Kidney epithelial cell (primary cell): Measurements from ENCODE around the gene BCL2L2. TPM values are rescaled to one million over a fixed set of nuclear protein-coding genes. Genes with fewer than 3 reads are reported as not detected.

Experiments
- DNase-seq: peaks from one replicate; pipeline ENCODE4 v3.0.0-alpha.2; 2010; ENCODE audit warnings: low read depth
- H3K27me3 ChIP-seq: 2 replicates; pipeline ENCODE4 v1.6.0; 2011; ENCODE audit warnings: low read length; ENCODE audit not compliant: control insufficient read depth, insufficient read depth
- H3K36me3 ChIP-seq: 2 replicates; pipeline ENCODE4 v1.5.1; 2011; ENCODE audit warnings: low read length; ENCODE audit not compliant: control insufficient read depth, insufficient read depth
- H3K4me3 ChIP-seq: 2 replicates; pipeline ENCODE4 v1.5.1; 2011; ENCODE audit warnings: low read depth, mild to moderate bottlenecking, control low read depth, low read length
- CTCF ChIP-seq: IDR thresholded peaks from 2 replicates; pipeline ENCODE4 v1.5.1; 2011; ENCODE audit warnings: mild to moderate bottlenecking, moderate library complexity, low read length, control low read depth, inconsistent platforms; ENCODE audit not compliant: insufficient read depth, poor library complexity, severe bottlenecking
- total RNA-seq: library from RNA; depleted of rRNA; stranded (reverse); fragments of >200 nt; gene quantifications from 2 replicates; pipeline ENCODE4 v1.2.3, GENCODE V29; 2015

The BCL2L2 gene
- total RNA-seq, 1 donor from 2014 or later = 16.2 TPM

- peaks cover 3% of the 10 kb centered on the region for H3K27me3 ChIP-seq
- H3K36me3 ChIP-seq = no peaks in the 10 kb centered on the region
- no peak for TF ChIP-seq CTCF
- DNase-seq = no peak
- H3K4me3 ChIP-seq = no peak overlapping the region
These were observed 53.9 kb downstream of the BCL2L2 start for GRCh38 chr14:23360496-23360895.

- peaks cover 6% of the 10 kb centered on the region for H3K27me3 ChIP-seq
- DNase-seq = no peak
These were observed 54.7 kb downstream of the BCL2L2 start for GRCh38 chr14:23361320-23361719.

More at GRCh38 chr14:23361320-23361719, 54.7 kb downstream of the BCL2L2 start:
- no peak overlapping the region for H3K4me3 ChIP-seq
- H3K36me3 ChIP-seq = no peaks in the 10 kb centered on the region
- TF ChIP-seq CTCF = no peak

Other genes starting within 250 kb of the BCL2L2 start
- 5.9 and 7.0 TPM in 2 replicates for gene CDH24, start 249.3 kb upstream of the BCL2L2 start, total RNA-seq
- gene ACIN1, start 211.7 kb upstream of the BCL2L2 start, total RNA-seq = 72.6 and 83.4 TPM in 2 replicates
- 27.5 and 33.3 TPM in 2 replicates for gene C14orf119, start 211.3 kb upstream of the BCL2L2 start, total RNA-seq
- not detected in 2 replicates for gene CIROP, start 201.8 kb upstream of the BCL2L2 start, total RNA-seq
- not detected in 2 replicates for gene CEBPE, start 187.6 kb upstream of the BCL2L2 start, total RNA-seq
- gene SLC7A8, start 123.2 kb upstream of the BCL2L2 start, total RNA-seq = 2.3 and 3.5 TPM in 2 replicates
- gene RNF212B, start 68.9 kb upstream of the BCL2L2 start, total RNA-seq = not detected in 2 replicates
- gene HOMEZ, start 20.7 kb upstream of the BCL2L2 start, total RNA-seq = 11.9 and 24.3 TPM in 2 replicates
- gene PPP1R3E, start 4.0 kb upstream of the BCL2L2 start, total RNA-seq = 2.5 and 2.9 TPM in 2 replicates
- gene PABPN1, start 14.6 kb downstream of the BCL2L2 start, total RNA-seq = 61.4 and 70.7 TPM in 2 replicates
- 7.8 and 13.1 TPM in 2 replicates for gene SLC22A17, start 46.1 kb downstream of the BCL2L2 start, total RNA-seq
- 10.8 and 15.4 TPM in 2 replicates for gene EFS, start 58.3 kb downstream of the BCL2L2 start, total RNA-seq
- gene IL25, start 66.0 kb downstream of the BCL2L2 start, total RNA-seq = not detected in 2 replicates
- not detected in 2 replicates for gene CMTM5, start 70.2 kb downstream of the BCL2L2 start, total RNA-seq
- not detected in 2 replicates for gene MYH6, start 101.4 kb downstream of the BCL2L2 start, total RNA-seq
- not detected in 2 replicates for gene MYH7, start 128.8 kb downstream of the BCL2L2 start, total RNA-seq
- gene NGDN, start 162.9 kb downstream of the BCL2L2 start, total RNA-seq = 43.4 and 48.1 TPM in 2 replicates
- gene ZFHX2, start 244.9 kb downstream of the BCL2L2 start, total RNA-seq = 2.3 and 2.6 TPM in 2 replicates
- gene THTPA, start 249.4 kb downstream of the BCL2L2 start, total RNA-seq = 5.7 and 8.5 TPM in 2 replicates